NCI-H82 treated with DMSO at 0.1 percent for 48 hours (cell line): Measurements from ENCODE around the gene ZNF324B.
"Not testable (repeated sequence)": the region's sequence is repeated elsewhere in the genome, so short reads cannot be mapped to it uniquely, and the experiment has no call there.

Experiments
- DNase-seq: peaks from one replicate; lab custom pipeline; 2025; ENCODE audit not compliant: unreplicated experiment; lab: John Stamatoyannopoulos, UW

ZNF324B gene

GRCh38 chr19:58451358-58452101 lies at the start of gene ZNF324B:
Gene ZNF324B, plus strand, starts transcription at chr19:58451622. Its CDS starts 2,080 bp downstream, at chr19:58453702.
- DNase-seq: peak; percentile 93

GRCh38 chr19:58401840-58402421 lies 49.5 kb upstream of the ZNF324B start:
- DNase-seq: no peak

- DNase-seq: peak; percentile 18
Measured at GRCh38 chr19:58403920-58404478, 47.4 kb upstream of the ZNF324B start.

GRCh38 chr19:58406818-58407657 lies 44.4 kb upstream of the ZNF324B start:
- DNase-seq: no peak

- no peak for DNase-seq
Measured at GRCh38 chr19:58407658-58408151, 43.7 kb upstream of the ZNF324B start.

GRCh38 chr19:58408152-58409009 lies 43.0 kb upstream of the ZNF324B start, which contains the start of gene ZNF584:
Gene ZNF584, plus strand, starts transcription at chr19:58408649. Its CDS starts 499 bp downstream, at chr19:58409148.
- peak; percentile 92 for DNase-seq

GRCh38 chr19:58409010-58409790 lies 42.2 kb upstream of the ZNF324B start:
- DNase-seq: no peak

GRCh38 chr19:58416604-58417003 lies 34.8 kb upstream of the ZNF324B start:
- no peak for DNase-seq

GRCh38 chr19:58417071-58417470 lies 34.4 kb upstream of the ZNF324B start:
- no peak for DNase-seq

- DNase-seq: no peak
Measured at GRCh38 chr19:58428617-58429016, 22.8 kb upstream of the ZNF324B start.

GRCh38 chr19:58429745-58430144 lies 21.7 kb upstream of the ZNF324B start:
- DNase-seq: no peak

- DNase-seq: no peak
Measured at GRCh38 chr19:58434217-58434616, 17.2 kb upstream of the ZNF324B start.

GRCh38 chr19:58439576-58440554 lies 11.6 kb upstream of the ZNF324B start, which contains the start of gene ZNF132:
Gene ZNF132, minus strand, starts transcription at chr19:58440153. Its CDS starts 332 bp downstream, at chr19:58439821.
- peak; percentile 65 for DNase-seq

- no peak for DNase-seq
Measured at GRCh38 chr19:58440556-58440955, 10.9 kb upstream of the ZNF324B start.

- not testable (repeated sequence) for DNase-seq
Measured at GRCh38 chr19:58442986-58443385, 8.4 kb upstream of the ZNF324B start.

GRCh38 chr19:58448860-58449259 lies 2.6 kb upstream of the ZNF324B start:
- DNase-seq: not testable (repeated sequence)

- not testable (repeated sequence) for DNase-seq
Measured at GRCh38 chr19:58449980-58450379, 1.4 kb upstream of the ZNF324B start.

GRCh38 chr19:58450856-58451357 lies 515 bp upstream of the ZNF324B start:
- no peak for DNase-seq
